ENCODE measurements around the gene WDR7. TPM values are rescaled to one million over a fixed set of nuclear protein-coding genes. Genes with fewer than 3 reads are reported as not detected.

The WDR7 gene
- total RNA-seq, 1 donor from 2014 or later: 29.3 TPM

GRCh38 chr18:57029761-57030160 lies 378.6 kb downstream of the WDR7 start:
- Histone ChIP-seq H3K4me1 (no peaks in the 10 kb centered on the region), H3K4me3 (no peak overlapping the region), H3K27ac (replicated peaks) (no peak overlapping the region), H3K27me3 (ENCODE audit: low read depth) (no peaks in the 10 kb centered on the region), H3K9me3 (replicated peaks) (no peaks in the 10 kb centered on the region), H3K36me3 (peaks cover 48% of the 10 kb centered on the region)
- no peak for DNase-seq
- intact Hi-C loops (cut with micrococcal nuclease): no loop called here
- no peak for TF ChIP-seq CTCF (IDR thresholded peaks at IDR 0.05; ENCODE audit: borderline replicate concordance)

GRCh38 chr18:57030417-57030816 lies 379.3 kb downstream of the WDR7 start:
- intact Hi-C loops (cut with micrococcal nuclease): no loop called here

GRCh38 chr18:57035590-57035989 lies 384.4 kb downstream of the WDR7 start:
- no peak for TF ChIP-seq CTCF (IDR thresholded peaks at IDR 0.05; ENCODE audit: borderline replicate concordance)
- H3K9me3 ChIP-seq (replicated peaks): no peaks in the 10 kb centered on the region
- no peak overlapping the region for H3K27ac ChIP-seq (replicated peaks)
- intact Hi-C loops (cut with micrococcal nuclease): no loop called here
- H3K4me1 ChIP-seq: no peaks in the 10 kb centered on the region
- no peaks in the 10 kb centered on the region for H3K27me3 ChIP-seq (ENCODE audit: low read depth)
- H3K4me3 ChIP-seq: no peak overlapping the region
- peaks cover 7% of the 10 kb centered on the region for H3K36me3 ChIP-seq
- DNase-seq: no peak

More at GRCh38 chr18:57030417-57030816, 379.3 kb downstream of the WDR7 start:
- Histone ChIP-seq H3K27me3 (ENCODE audit: low read depth) (no peaks in the 10 kb centered on the region), H3K9me3 (replicated peaks) (no peaks in the 10 kb centered on the region), H3K4me1 (no peaks in the 10 kb centered on the region), H3K36me3 (peaks cover 48% of the 10 kb centered on the region), H3K4me3 (no peak overlapping the region), H3K27ac (replicated peaks) (no peak overlapping the region)
- TF ChIP-seq CTCF (IDR thresholded peaks at IDR 0.05; ENCODE audit: borderline replicate concordance): no peak
- no peak for DNase-seq

- H3K27ac ChIP-seq (replicated peaks): no peak overlapping the region
- no peaks in the 10 kb centered on the region for H3K27me3 ChIP-seq (ENCODE audit: low read depth)
- H3K9me3 ChIP-seq (replicated peaks): no peaks in the 10 kb centered on the region
- intact Hi-C loops (cut with micrococcal nuclease): no loop called here
- no peak for DNase-seq
- H3K4me3 ChIP-seq: no peak overlapping the region
- no peaks in the 10 kb centered on the region for H3K4me1 ChIP-seq
- no peak for TF ChIP-seq CTCF (IDR thresholded peaks at IDR 0.05; ENCODE audit: borderline replicate concordance)
- H3K36me3 ChIP-seq: no peaks in the 10 kb centered on the region
Measured at GRCh38 chr18:57038395-57038794, 387.2 kb downstream of the WDR7 start.

- Histone ChIP-seq H3K4me1 (no peaks in the 10 kb centered on the region), H3K27ac (replicated peaks) (no peak overlapping the region), H3K27me3 (ENCODE audit: low read depth) (no peaks in the 10 kb centered on the region), H3K36me3 (no peaks in the 10 kb centered on the region), H3K4me3 (no peak overlapping the region), H3K9me3 (replicated peaks) (peaks cover 5% of the 10 kb centered on the region)
- intact Hi-C loops (cut with micrococcal nuclease): no loop called here
- DNase-seq: no peak
- TF ChIP-seq CTCF (IDR thresholded peaks at IDR 0.05; ENCODE audit: borderline replicate concordance): no peak
Measured at GRCh38 chr18:57040175-57040574, 389.0 kb downstream of the WDR7 start.

GRCh38 chr18:57043241-57043640 lies 392.1 kb downstream of the WDR7 start:
- intact Hi-C loops (cut with micrococcal nuclease): no loop called here
- no peak for TF ChIP-seq CTCF (IDR thresholded peaks at IDR 0.05; ENCODE audit: borderline replicate concordance)

More at GRCh38 chr18:57043241-57043640, 392.1 kb downstream of the WDR7 start:
- DNase-seq: no peak
- H3K4me3 ChIP-seq: no peak overlapping the region
- no peaks in the 10 kb centered on the region for H3K27me3 ChIP-seq (ENCODE audit: low read depth)
- H3K9me3 ChIP-seq (replicated peaks): peaks cover 24% of the 10 kb centered on the region
- no peak overlapping the region for H3K27ac ChIP-seq (replicated peaks)
- no peaks in the 10 kb centered on the region for H3K4me1 ChIP-seq
- H3K36me3 ChIP-seq: no peaks in the 10 kb centered on the region

Data from left ventricle myocardium inferior (tissue), 1 donor.